Left lobe of liver (tissue), 2 donors: Measurements from ENCODE around the gene LRMDA. TPM values are rescaled to one million over a fixed set of nuclear protein-coding genes. Genes with fewer than 3 reads are reported as not detected.
"Not testable (repeated sequence)": the region's sequence is repeated elsewhere in the genome, so short reads cannot be mapped to it uniquely, and the experiment has no call there.

ENCODE experiments used
- ATAC-seq: fragments of 200-7000 bp; cut with Tn5 transposase; one replicate; pipeline ENCODE4 v1.9.1; 2020; ENCODE audit warnings: mild to moderate bottlenecking, moderate library complexity
- DNase-seq: peaks from one replicate; pipeline ENCODE4 v3.0.0-alpha.2; 2020; ENCODE audit warnings: low spot score
- total RNA-seq: library from RNA; stranded (reverse); gene quantifications from one replicate; pipeline ENCODE4 v1.2.1, GENCODE V29; 2021
- donor health status: DM: no; HTN: no; CAD: no; lungs with moderate emphysema.
- donor health status: DM: no; HTN: yes; CAD: no.

The LRMDA gene
- total RNA-seq, 1 donor from 2014 or later: 9.1 TPM

GRCh38 chr10:75502389-75502788 lies 71.0 kb downstream of the LRMDA start:
- DNase-seq (no peak), ATAC-seq (peak; percentile 22)

GRCh38 chr10:75502838-75503237 lies 71.4 kb downstream of the LRMDA start:
- ATAC-seq (no peak), DNase-seq (no peak)

- ATAC-seq: peak; percentile 83
- peak; percentile 52 for DNase-seq
Observed at GRCh38 chr10:75505293-75505692, 73.9 kb downstream of the LRMDA start.

- ATAC-seq: peak; percentile 78
- DNase-seq: no peak
Observed at GRCh38 chr10:75505840-75506506, 74.5 kb downstream of the LRMDA start.

GRCh38 chr10:75506930-75507329 lies 75.5 kb downstream of the LRMDA start:
- ATAC-seq (no peak), DNase-seq (no peak)

- DNase-seq (no peak), ATAC-seq (no peak)
Observed at GRCh38 chr10:75507469-75507868, 76.0 kb downstream of the LRMDA start.

- ATAC-seq (no peak), DNase-seq (no peak)
Observed at GRCh38 chr10:75508239-75508813, 76.9 kb downstream of the LRMDA start.

- no peak for ATAC-seq
- no peak for DNase-seq
Observed at GRCh38 chr10:75508814-75509306, 77.4 kb downstream of the LRMDA start.

GRCh38 chr10:75509706-75510105 lies 78.3 kb downstream of the LRMDA start:
- ATAC-seq (no peak), DNase-seq (no peak)

GRCh38 chr10:75511011-75511410 lies 79.6 kb downstream of the LRMDA start:
- no peak for ATAC-seq
- no peak for DNase-seq

- DNase-seq: no peak
- no peak for ATAC-seq
Observed at GRCh38 chr10:75512203-75512933, 80.9 kb downstream of the LRMDA start.

GRCh38 chr10:75513292-75513885 lies 82.0 kb downstream of the LRMDA start:
- DNase-seq (no peak), ATAC-seq (no peak)

- no peak for DNase-seq
- ATAC-seq: no peak
Observed at GRCh38 chr10:75514830-75515229, 83.4 kb downstream of the LRMDA start.

GRCh38 chr10:75516154-75516553 lies 84.7 kb downstream of the LRMDA start:
- DNase-seq, ATAC-seq: not testable (repeated sequence)

GRCh38 chr10:75519213-75519612 lies 87.8 kb downstream of the LRMDA start:
- not testable (repeated sequence) for ATAC-seq, DNase-seq

GRCh38 chr10:75521194-75521829 lies 89.9 kb downstream of the LRMDA start:
- DNase-seq: peak; percentile 55

GRCh38 chr10:75525067-75525466 lies 93.6 kb downstream of the LRMDA start:
- ATAC-seq (no peak), DNase-seq (no peak)

More at GRCh38 chr10:75521194-75521829, 89.9 kb downstream of the LRMDA start:
- peak; percentile 29 for ATAC-seq

GRCh38 chr10:75525646-75526045 lies 94.2 kb downstream of the LRMDA start:
- ATAC-seq (no peak), DNase-seq (no peak)

GRCh38 chr10:75527542-75527941 lies 96.1 kb downstream of the LRMDA start:
- no peak for DNase-seq
- no peak for ATAC-seq

GRCh38 chr10:75528392-75528791 lies 97.0 kb downstream of the LRMDA start:
- no peak for ATAC-seq
- DNase-seq: no peak

GRCh38 chr10:75530299-75530698 lies 98.9 kb downstream of the LRMDA start:
- ATAC-seq (no peak), DNase-seq (no peak)
